Hepatocyte (in vitro differentiated cells): ENCODE data around the gene TACC2. TPM values are rescaled to one million over a fixed set of nuclear protein-coding genes. Genes with fewer than 3 reads are reported as not detected.

Experiments
- DNase-seq: peaks from one replicate; pipeline ENCODE4 v3.0.0-alpha.2; 2016; ENCODE audit warnings: low spot score
- H2AFZ ChIP-seq: fragments of 200-600 bp; sonication (generic); 2 replicates; pipeline ENCODE4 v1.6.0; 2016; ENCODE audit warnings: antibody characterized with exemption, mild to moderate bottlenecking
- H3K27ac ChIP-seq: fragments of 200-600 bp; sonication (generic); 2 replicates; pipeline ENCODE4 v1.5.1; 2016; ENCODE audit warnings: mild to moderate bottlenecking
- H3K27me3 ChIP-seq: fragments of 200-600 bp; sonication (generic); 2 replicates; pipeline ENCODE4 v1.6.1; 2016
- H3K36me3 ChIP-seq: fragments of 200-600 bp; sonication (generic); replicated peaks from 2 replicates; pipeline ENCODE4 v1.5.1; 2016; ENCODE audit warnings: low read depth; ENCODE audit not compliant: insufficient read depth
- H3K4me1 ChIP-seq: fragments of 200-600 bp; sonication (generic); 2 replicates; pipeline ENCODE4 v1.5.1; 2016; ENCODE audit warnings: mild to moderate bottlenecking, moderate library complexity; ENCODE audit not compliant: insufficient read depth
- H3K4me2 ChIP-seq: fragments of 200-600 bp; sonication (generic); 2 replicates; pipeline ENCODE4 v1.6.0; 2016
- H3K4me3 ChIP-seq: fragments of 200-600 bp; sonication (generic); 2 replicates; pipeline ENCODE4 v1.5.1; 2016; ENCODE audit warnings: mild to moderate bottlenecking
- H3K79me2 ChIP-seq: fragments of 200-600 bp; sonication (generic); 2 replicates; pipeline ENCODE4 v1.6.0; 2017; ENCODE audit warnings: mild to moderate bottlenecking
- H3K9me2 ChIP-seq: fragments of 200-600 bp; sonication (generic); replicated peaks from 2 replicates; pipeline ENCODE4 v1.6.0; 2017; ENCODE audit warnings: mild to moderate bottlenecking; ENCODE audit not compliant: insufficient read depth
- H3K9me3 ChIP-seq: fragments of 200-600 bp; sonication (generic); 2 replicates; pipeline ENCODE4 v1.5.1; 2016; ENCODE audit warnings: low read depth, mild to moderate bottlenecking
- H4K20me1 ChIP-seq: fragments of 200-600 bp; sonication (generic); 2 replicates; pipeline ENCODE4 v1.6.0; 2016; ENCODE audit warnings: mild to moderate bottlenecking; ENCODE audit not compliant: insufficient read depth, poor library complexity, severe bottlenecking
- CTCF ChIP-seq: fragments of 200-600 bp; sonication (generic); IDR thresholded peaks from 2 replicates; pipeline ENCODE4 v1.5.1; 2016; ENCODE audit warnings: antibody characterized with exemption, mild to moderate bottlenecking; ENCODE audit not compliant: poor library complexity
- EZH2 ChIP-seq: fragments of 200-600 bp; sonication (generic); IDR thresholded peaks from 2 replicates; pipeline ENCODE4 v1.6.1; 2016; ENCODE audit warnings: antibody characterized with exemption, mild to moderate bottlenecking, borderline replicate concordance
- EZH2phosphoT487 ChIP-seq: fragments of 200-600 bp; sonication (generic); IDR thresholded peaks from one replicate; pipeline ENCODE4 v1.6.1; 2018; ENCODE audit warnings: antibody characterized with exemption, mild to moderate bottlenecking, low read depth, moderate library complexity; ENCODE audit not compliant: unreplicated experiment, severe bottlenecking
- WGBS: methylation state at CpG from one replicate; pipeline ENCODE4 v1.1.6; 2016; ENCODE audit warnings: low lambda C conversion rate; ENCODE audit errors: missing lambda C conversion rate; 5-methylcytosine and 5-hydroxymethylcytosine counted together
- polyA plus RNA-seq: library from polyadenylated mRNA; unstranded; fragments of >200 nt; fragmentation: Nextera tagmentation; extraction: Ambion mirVana; gene quantifications from 2 replicates; pipeline ENCODE4 v1.2.1, GENCODE V29; 2016
- total RNA-seq: library from RNA; depleted of rRNA; stranded (reverse); fragments of >200 nt; gene quantifications from 2 replicates; pipeline ENCODE4 v1.2.3, GENCODE V29; 2014

Gene TACC2
- total and polyA plus RNA-seq, 2 experiments from 2014 or later: 20.0 to 34.6 TPM

- H4K20me1 ChIP-seq: no peaks in the 10 kb centered on the region
- no peaks in the 10 kb centered on the region for H3K9me3 ChIP-seq
These were observed 36.7 kb upstream of the TACC2 start for GRCh38 chr10:121952226-121952625.

GRCh38 chr10:121956111-121957061 lies 32.6 kb upstream of the TACC2 start:
- no peaks in the 10 kb centered on the region for H3K79me2 ChIP-seq
- no peaks in the 10 kb centered on the region for H3K36me3 ChIP-seq
- H3K4me3 ChIP-seq: no peak overlapping the region
- no peaks in the 10 kb centered on the region for H3K9me2 ChIP-seq
- WGBS: 93% methylated on average over 7 of the region's 7 CpGs
- no peak overlapping the region for H3K4me2 ChIP-seq
- H4K20me1 ChIP-seq: no peaks in the 10 kb centered on the region
- H3K4me1 ChIP-seq: no peaks in the 10 kb centered on the region
- no peak for TF ChIP-seq EZH2phosphoT487
- no peak for TF ChIP-seq CTCF
- no peak for TF ChIP-seq EZH2
- DNase-seq: no peak
- no peak overlapping the region for H2AFZ ChIP-seq
- H3K9me3 ChIP-seq: no peaks in the 10 kb centered on the region
- no peak overlapping the region for H3K27ac ChIP-seq
- H3K27me3 ChIP-seq: no peaks in the 10 kb centered on the region

More at GRCh38 chr10:121952226-121952625, 36.7 kb upstream of the TACC2 start:
- Histone ChIP-seq H3K4me1 (peaks cover 13% of the 10 kb centered on the region), H3K4me3 (no peak overlapping the region), H3K36me3 (no peaks in the 10 kb centered on the region), H3K4me2 (no peak overlapping the region), H2AFZ (no peak overlapping the region), H3K79me2 (no peaks in the 10 kb centered on the region), H3K27ac (no peak overlapping the region), H3K9me2 (no peaks in the 10 kb centered on the region), H3K27me3 (no peaks in the 10 kb centered on the region)
- DNase-seq: no peak
- WGBS: 95% methylated on average over 5 of the region's 5 CpGs
- TF ChIP-seq EZH2phosphoT487 (no peak), EZH2 (no peak), CTCF (no peak)

- Histone ChIP-seq H3K27ac (no peak overlapping the region), H3K27me3 (no peaks in the 10 kb centered on the region), H3K79me2 (no peaks in the 10 kb centered on the region), H3K4me3 (no peak overlapping the region), H3K4me1 (no peaks in the 10 kb centered on the region), H3K9me2 (no peaks in the 10 kb centered on the region), H3K4me2 (no peak overlapping the region), H3K36me3 (no peaks in the 10 kb centered on the region), H2AFZ (no peak overlapping the region), H4K20me1 (no peaks in the 10 kb centered on the region), H3K9me3 (no peaks in the 10 kb centered on the region)
- TF ChIP-seq EZH2: no peak
- TF ChIP-seq EZH2phosphoT487: no peak
- TF ChIP-seq CTCF: no peak
- no peak for DNase-seq
- 85% methylated on average over 3 of the region's 3 CpGs for WGBS
These were observed 29.3 kb upstream of the TACC2 start for GRCh38 chr10:121959671-121960070.
